LHCN-M2 (cell line): Measurements from ENCODE around the gene METTL25B. TPM values are rescaled to one million over a fixed set of nuclear protein-coding genes. Genes with fewer than 3 reads are reported as not detected.

Experiments
- DNase-seq: peaks from one replicate; pipeline ENCODE4 v3.0.0-alpha.2; 2012; ENCODE audit warnings: low read depth
- total RNA-seq: library from RNA; depleted of rRNA; stranded (reverse); fragments of >200 nt; gene quantifications from 2 replicates; pipeline ENCODE4 v1.2.3, GENCODE V29; 2014

Gene METTL25B
- total RNA-seq, 1 experiment from 2014 or later = 11.2 TPM

DNA sequence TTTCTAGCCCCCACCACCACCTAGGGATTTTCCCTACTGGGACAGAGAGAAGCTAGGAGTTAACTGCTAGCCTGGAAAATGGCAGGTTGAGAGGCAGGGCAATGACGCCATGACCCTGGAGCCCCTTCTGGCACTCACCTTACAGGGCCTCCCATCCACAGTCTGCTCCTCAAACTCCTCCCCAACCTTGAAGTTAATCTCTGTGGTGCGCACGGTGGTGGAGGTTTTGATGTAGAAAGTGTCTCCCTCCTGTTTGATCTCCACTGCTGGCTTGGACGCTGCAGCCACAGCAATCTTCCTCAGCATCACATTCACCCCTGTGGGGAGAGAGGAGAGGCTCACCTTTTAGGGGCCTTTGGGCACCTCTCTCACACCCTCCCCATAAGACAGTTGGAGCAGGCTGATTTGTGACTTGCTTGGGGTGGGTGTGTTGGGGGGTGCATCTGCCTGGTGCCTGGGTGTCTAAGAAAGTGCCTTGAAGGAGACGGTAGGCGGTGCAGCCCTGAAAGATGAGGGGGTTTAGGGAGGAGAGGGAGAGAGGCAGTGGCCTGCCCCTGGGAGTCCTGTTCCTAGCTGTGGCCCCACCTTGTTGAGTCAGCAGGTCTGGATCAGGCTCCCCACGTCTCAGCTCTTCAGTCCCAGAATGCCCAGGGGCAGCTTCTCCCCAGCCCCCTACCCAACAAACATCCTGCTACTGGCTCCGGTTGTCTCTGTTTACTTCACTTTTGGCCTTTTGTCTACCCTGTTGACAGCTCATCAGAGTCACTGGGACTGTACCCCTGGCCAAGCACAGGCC, 27.3 kb upstream of the METTL25B start:
- DNase-seq = no peak

DNA sequence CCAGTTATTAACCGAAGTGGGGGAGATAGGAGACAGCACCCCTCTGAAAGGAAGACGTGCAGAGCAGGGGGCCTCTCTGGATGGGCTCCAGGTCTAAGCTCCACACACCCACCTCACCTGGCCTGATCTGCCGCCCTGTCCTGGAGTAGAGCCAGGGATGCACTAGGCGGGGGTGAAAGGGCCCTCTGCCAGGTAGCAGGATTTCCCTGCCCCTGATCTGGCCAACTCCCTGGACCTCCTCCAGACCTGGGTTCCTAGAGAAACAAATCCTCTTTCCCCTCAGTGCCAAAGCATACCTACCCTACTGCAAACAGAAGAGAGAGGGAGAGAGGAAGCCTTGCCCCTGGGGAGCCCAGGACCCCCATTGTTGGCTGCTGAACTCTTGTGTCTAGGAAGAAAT, 24.9 kb upstream of the METTL25B start:
- DNase-seq = no peak

DNA sequence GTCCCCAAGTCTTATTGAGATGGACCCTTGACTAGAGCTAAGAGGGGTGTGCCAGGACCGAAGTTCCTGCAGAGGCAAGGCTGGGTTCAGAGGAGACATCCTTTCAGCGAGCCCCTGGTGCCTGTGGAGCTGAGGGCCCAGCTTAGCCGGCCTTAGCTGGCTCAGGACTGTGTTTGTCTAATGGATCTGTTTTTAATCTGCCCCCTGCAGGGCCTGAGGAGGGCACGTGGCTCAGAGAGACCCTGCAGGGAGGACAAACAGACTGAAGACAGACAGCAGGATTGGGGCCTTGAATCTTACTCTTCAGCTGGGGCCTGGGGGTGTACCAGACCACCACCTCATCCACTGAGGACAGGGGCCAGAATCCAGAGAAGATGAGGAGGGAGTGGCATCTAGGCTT, 24.5 kb upstream of the METTL25B start:
- no peak for DNase-seq

DNA sequence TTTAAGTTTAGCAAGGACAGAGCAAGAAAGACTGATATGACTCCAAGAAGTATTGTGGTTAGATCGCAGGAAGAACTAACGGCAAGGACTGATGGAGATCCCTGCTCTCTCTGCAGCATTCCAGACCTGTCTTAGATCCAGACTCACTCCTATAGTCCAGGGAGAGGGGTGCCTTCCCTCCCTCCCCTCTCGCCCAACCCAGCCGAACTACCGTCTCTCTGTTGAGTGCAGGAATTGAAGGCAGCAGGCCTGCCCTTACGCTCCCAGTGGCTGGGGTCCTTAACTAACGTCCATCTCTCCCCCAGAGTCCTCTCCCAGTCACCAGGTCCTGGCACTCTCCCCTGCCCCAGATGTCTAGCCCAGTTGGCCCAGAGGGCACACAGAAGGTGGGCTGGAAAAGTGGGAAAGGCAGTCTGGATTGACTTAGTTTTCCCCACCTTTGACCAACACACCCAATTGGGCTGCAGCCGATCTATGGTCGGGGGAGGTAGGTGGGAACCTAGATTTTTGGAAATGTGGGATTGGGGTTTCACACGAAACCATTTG, 24.0 kb upstream of the METTL25B start:
- DNase-seq = no peak

DNA sequence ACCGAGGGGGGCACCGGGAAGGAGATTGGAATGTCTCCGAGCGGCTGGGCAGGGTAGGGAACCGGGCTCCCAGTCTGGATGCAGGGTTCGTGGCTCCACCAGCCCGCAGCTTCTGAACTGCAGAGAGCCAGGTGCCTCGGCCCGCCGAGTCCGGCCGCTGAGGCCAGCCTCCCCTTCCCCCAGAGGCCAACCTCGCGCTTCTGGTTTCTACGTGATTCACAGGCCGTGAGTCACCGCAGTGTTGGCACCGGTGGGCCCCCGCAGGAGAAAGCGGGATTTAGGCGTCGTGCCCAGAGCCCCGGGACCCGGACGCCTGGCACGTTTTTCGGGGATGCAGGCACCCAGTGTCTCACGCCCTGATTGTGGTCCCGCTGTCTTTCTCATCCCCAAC, 23.3 kb upstream of the METTL25B start:
- peak; percentile 72 for DNase-seq

DNA sequence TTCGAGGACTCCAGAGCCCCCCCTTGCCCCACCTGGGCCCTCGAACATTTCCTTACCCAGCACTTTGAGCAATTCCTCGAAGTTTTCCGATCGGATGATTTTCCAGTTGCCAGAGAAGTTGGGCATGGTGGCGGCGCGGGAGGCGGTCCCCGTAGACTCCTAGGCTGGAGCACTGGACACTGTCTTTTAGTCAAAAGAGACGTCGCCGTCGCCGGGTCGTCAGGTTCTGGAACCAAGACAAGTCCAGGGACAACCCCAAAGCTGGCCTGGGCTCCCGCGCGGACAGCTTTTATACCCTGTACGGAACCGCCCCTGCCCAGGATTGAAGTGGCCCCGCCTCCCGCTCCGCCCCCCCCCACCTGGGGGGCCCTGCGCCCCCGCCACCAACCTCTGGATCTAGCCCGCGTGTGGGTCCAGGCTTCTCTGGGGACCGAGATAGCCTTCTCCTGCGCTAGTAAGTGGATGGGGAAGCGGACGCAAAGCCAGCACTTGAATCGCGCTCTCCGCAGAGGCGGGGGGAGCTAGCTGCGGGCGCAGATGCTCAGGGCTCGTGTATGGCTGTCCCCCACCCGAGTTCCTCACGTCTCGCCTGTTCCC, 22.9 kb upstream of the METTL25B start, which contains the start of gene CRABP2:
Gene CRABP2 (minus strand): TSS at position 263 of the 597 bp plus-strand sequence. CDS start 137 bp downstream, at position 126.
- no peak for DNase-seq

DNA sequence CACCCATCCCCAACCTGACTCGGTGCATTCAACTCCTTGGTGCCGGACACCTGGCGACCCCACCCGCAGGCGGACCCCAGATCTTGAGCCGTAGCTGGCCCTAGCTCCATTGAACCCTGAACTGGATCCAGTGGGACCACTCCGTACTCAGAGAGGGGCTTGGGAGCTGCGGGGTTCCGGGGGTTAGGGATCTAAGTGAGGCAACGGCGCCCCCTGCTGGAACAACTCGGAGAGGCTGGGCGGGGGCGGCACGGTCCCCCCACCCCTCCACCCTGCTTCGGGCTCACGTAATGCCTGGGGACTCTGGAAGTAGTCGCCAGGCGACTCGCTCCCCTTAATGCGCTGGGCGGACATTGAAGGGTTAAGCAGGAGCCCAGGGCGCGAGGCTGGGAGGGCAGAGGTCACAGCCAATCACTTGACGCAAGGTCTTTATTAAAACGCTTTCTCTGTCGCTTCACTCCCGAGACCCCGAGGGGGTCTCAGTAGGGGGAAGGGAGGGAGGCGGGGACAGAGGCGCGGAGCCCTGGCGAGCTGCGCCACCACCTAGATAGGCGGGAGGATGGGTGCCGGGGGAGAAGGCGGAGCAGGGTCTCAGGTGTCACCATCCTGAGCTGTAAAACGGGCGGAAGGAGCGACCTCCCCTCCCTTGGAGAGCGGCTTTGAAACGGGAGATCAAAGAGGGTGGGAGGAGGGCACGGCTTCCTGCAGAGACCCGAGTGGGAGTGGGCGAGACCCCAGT, 22.2 kb upstream of the METTL25B start:
- DNase-seq = peak; percentile 23

DNA sequence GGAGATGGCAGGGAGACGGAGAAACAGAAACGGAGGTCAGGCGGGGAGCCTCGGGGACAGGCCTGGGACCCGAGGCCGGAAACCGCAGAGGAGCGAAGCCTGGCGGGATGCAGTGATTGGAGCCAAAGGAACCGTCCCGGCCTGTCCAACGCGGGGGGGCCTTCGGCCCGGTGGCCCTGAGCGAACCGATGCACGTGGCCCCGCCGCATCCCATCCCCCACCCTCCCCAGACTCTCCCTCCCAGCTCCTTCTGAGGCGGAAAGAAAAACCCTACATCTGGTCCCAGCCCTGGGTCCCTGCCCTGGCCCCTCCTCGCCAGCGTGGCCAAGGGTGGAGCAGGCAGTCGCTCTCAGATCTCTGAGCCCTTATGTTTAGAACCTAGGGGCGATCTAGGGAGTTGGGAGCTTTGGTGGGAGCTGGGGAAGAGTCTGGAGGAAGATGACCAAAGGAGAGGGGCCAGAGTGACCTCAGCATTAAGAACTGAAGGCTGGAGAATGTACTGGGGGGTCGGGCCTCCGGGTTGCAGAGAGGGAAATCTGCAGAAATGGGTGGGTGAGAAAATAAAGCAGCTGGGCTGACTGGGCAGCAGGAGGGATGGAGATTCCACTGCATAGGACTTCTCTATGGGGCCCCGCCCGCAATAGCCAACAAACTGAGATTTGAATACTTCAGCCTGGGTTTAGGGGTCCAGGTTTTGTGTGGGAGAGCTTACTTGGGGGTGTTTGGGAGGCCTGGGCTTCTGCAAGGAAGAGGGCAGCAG, 21.4 kb upstream of the METTL25B start:
- DNase-seq = no peak

DNA sequence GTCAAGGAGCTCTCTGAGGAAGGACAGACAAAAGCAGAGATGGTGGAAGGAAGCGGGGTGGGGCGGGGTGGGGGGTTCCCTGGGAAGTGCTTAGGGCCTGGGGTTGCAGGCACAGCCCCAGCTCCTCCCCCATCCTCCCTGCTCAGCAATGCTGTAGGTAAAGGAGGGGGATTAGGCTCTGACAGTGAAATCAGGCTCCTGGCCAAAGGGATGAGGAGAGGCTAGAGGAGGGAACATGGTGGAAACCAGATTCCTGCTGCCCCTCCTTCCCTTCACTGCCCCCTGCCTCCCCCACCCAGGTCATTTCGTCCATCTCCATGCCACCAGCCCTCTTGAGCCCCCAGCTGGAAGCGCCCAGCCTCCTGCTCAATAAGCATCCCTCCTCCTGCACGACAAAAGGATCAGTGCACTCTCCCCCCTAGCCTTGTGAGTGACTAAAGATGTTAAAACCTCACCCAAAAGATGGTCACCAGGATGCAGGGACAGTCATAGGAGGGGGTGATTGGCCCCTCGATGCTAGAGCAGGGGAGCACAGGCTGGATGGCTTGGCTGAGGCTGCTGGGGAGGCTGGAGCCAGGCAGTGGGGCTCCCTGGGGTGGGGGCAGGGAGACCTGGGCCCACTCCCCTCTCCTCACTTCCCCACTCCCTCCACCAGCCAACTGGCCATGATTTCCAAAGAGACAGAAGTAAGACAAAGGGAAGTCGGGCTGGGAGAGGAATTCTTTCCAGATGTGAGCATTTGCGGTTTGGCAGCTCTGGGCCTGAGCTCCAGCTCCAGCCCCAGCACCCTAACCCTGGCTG, 20.7 kb upstream of the METTL25B start:
- DNase-seq = no peak

DNA sequence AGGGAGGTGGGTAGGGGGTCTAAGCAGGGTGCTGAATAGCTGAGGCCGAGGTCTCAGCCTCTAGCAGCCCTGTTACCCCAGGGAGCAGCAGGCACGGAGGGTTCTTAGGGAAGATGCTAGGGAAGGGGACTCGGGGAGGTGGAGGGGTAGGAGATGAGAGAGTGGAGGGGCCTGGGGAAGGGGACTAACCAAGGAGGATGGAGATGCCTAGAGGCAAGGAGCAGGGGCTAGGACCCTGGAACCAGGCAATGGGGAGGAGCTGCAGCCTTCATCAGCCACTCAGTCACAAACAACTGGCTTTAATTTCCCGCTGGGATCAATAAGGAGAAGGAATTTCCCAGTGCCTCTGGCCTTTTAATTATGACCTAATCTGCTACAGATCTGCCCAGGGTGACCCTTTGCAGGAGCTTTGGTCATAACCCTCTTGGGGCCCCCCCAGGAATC, 20.0 kb upstream of the METTL25B start:
- no peak for DNase-seq

DNA sequence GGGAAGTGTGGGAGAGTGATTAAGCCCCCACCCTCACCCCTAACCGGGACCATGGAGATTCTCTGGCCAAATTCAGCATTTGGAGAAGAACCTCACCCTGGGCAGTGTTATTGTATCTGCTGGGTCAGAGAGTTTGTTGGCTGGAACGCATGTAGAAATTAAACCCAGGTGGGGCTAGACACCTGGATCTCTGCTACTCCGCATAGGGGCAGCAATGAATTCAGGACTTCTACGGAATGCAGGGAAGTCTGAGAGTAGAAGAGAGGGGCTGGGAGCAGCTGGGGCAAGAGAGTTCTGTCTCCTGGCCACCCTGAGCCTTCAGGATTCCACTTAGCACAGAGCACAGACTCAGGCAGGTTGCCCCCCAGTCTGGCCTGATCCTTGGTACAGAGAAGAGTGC, 19.2 kb upstream of the METTL25B start:
- no peak for DNase-seq

DNA sequence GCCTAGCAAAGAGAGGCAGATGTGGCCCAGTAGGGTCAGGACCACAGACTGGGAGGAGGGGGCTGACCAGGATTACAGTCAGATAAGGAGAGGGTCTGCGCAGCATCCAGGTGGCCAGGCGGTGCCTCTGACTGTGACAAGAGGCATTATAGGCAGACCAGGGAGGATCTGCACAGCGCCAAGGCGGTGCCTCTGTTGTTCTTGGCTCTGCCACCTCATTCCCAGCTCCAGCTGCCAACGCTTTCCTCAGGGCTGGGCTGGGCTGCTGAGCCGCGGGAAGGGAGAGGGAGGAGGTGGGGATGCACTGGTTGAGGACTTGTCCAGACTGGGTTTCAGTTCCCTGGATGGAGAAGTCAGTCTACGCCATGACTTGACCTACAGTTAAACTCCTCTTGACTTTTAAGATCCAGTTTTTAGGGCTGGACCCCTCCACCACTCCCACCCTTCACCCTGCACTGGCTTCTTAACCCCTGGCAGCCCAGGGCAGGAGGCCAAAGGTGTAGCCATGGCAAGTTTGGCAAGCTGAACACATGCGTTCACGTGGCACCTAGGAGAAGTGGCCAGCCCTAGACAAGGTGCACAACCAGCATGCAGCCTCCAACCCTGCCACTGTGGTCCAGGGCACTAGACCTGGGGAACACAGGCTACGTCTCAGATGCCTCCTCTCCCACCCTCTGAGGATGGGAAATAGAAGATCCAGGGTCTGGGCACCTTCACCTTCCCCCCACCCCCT, 18.3 kb upstream of the METTL25B start:
- peak; percentile 79 for DNase-seq

DNA sequence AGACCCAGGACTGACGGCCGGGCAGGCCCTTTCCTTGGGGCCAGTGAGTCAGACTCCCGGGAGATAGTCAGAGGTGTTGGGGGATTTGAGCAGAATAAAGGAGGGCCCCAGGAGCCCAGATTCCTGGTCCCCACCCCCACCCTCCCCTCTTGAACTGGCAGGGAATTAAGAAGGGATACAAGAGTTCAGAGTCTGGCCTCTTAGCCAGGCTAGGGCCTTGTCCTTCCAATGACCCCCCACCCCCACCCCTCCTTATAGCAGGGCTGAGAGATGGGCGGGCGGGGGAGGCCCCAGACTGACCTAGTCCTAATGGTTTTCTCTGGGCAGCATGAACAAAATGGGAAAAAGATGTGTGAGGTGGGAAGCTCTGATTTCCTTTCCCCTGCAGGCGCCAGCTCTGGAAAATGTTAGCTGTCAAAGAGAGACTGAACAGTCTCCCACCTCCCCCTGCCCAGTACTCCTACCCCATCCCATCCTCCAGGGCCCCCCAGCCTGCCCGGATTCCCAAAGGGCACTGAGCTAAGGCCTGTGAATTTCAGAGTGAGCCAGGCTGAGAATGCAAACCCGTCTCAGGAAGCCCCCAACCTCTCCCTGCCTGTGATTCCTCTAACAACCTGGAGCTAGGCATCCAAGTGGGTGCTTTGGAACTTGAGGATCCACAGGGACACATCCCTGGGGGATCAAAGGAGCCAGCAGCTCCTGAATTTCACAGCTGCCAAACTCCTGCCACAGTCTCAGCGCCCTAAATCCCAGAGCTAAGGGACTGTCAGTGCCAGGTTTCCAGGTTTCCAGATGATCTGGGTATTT, 17.1 kb upstream of the METTL25B start:
- DNase-seq = no peak

DNA sequence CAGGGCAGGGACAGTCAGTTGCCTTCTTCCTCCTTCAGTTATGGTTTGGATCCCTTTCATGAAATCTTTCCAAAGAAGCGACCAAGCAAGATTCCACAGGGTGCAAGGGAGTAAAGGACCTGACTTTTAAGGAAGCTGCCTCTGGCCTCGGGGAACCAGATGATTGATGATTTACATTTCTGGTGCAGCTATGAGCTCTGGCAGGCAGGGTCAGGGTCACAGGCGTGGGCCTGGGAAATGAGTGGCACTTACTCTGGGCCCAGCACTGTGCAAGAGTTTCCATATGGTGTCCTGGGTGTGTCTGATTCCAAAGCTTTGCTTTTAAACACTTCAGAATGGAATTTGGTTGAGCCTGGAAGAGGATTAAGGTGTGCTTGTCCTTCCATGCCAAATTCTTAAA, 15.6 kb upstream of the METTL25B start:
- no peak for DNase-seq

DNA sequence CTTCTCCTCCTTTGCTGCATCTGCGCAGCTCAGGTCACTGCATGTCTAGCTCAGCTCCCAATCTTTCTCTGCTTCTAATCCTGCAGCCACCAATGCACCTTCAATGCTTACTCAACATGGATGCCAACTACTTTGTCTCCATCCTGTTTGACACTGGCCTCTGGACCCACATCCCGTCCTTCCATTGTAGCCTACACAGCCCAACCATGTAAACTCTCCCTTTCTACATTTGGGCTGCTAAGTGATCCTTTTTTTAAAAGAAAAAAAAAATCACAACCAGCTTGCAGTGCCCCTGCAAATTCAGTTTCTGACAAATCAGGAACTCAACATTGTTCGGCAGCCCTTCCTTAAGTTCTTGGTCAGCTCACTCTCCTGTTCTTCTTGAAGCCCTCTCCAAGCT, 13.4 kb upstream of the METTL25B start:
- DNase-seq = no peak

DNA sequence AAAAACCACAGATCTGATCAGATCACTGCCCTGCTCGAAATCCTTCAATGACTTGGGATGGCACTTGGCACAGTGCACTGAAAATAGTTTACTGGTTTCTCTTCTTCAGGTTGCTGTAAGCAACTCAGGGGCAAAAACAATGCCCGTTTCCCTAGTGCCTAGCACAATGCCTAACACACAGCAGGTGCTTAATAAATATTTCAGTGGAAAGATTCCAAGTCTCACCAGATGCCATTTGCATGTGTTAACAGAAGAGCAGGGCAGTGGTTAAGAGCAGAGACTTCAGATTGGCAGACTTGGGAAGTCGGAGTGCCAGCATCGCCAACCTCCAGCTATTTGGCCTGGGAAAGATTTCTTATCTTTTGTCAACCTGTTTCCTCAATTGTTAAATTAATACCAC, 10.9 kb upstream of the METTL25B start:
- peak; percentile 17 for DNase-seq

DNA sequence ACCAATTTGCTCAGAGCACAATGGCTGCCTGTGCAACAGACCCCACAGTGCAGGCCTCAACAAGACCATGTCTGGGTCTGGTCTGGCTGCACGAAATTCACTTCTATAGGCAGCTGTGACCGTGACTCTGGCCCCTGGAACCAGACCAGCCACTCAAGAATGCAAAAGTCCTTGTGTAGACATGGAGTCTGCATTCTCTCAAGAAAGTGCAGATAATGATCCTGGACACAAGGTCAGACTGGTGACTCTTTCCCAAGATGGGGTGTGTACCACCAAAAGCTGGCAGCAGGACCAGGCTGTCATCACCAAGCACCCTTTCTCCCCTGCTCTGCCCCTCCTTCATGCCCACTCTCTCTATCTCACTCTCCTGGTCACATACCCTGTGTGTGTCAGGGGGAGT, 7.1 kb upstream of the METTL25B start:
- DNase-seq = no peak

DNA sequence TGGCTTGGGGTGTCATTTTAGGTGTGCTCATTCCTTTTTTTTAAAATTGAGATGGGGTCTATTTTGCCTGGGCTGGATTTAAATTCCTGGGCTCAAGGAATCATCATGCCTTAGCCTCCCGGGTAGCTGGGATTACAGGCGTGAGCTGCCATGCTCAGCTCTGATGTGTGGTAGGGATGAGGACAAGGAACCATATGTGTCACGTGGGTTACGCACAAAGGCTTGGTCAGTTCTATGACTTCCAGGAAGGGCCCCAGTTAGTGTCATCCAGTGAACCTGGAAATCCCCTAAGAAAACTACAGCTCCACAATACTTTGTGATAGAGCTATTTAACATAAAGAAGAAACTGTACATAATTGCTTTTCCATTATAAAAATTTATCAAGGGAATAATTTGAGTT, 6.7 kb upstream of the METTL25B start:
- DNase-seq = no peak

DNA sequence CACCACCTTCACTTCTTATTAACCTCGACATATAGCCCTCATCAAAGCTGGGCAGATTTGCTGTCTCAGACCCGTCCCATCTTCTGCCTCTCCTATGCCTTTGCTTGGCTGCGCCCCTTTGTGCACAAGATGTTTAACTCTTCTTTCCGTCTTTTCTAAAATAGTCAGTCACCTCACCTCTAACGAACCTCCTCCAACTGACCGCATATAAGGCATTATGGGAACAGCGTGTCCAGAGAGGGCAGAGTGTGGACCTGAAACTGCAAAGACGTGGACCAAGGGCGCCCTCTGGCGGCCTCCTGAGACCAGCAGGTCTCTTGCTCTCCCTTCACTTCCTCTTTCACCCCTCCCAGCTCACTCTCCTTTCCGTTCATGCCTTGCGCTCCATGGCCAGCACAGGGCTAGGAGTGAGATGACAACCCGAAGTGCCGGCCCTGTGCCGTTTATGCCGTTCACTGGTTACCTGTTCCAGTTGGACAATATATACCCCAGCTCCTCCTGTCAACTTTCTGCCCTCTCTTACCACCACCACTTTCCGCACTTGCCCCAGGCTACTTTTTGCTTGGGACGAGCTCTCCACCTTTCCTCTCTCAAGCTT, 2.5 kb upstream of the METTL25B start:
- peak; percentile 86 for DNase-seq
